HG02588 (cell line): ENCODE data around the gene B3GAT3.
"Not testable (repeated sequence)": the region's sequence is repeated elsewhere in the genome, so short reads cannot be mapped to it uniquely, and the experiment has no call there.

Experiments used
- ATAC-seq: cut with Tn5 transposase; IDR thresholded peaks from one replicate; pipeline ENCODE4 v1.9.1; 2021; ENCODE audit warnings: mild to moderate bottlenecking, moderate library complexity; ENCODE audit not compliant: unreplicated experiment

Gene B3GAT3

GRCh38 chr11:62580959-62581715 is 40.6 kb downstream of the B3GAT3 start:
- no peak for ATAC-seq

GRCh38 chr11:62579252-62579651 is 42.5 kb downstream of the B3GAT3 start:
- no peak for ATAC-seq

- ATAC-seq = no peak
Measured at GRCh38 chr11:62578541-62578940, 43.2 kb downstream of the B3GAT3 start.

GRCh38 chr11:62577046-62577714 is 44.6 kb downstream of the B3GAT3 start:
- no peak for ATAC-seq

GRCh38 chr11:62575837-62576236 is 45.9 kb downstream of the B3GAT3 start:
- no peak for ATAC-seq

- no peak for ATAC-seq
Measured at GRCh38 chr11:62575156-62575555, 46.6 kb downstream of the B3GAT3 start.

- ATAC-seq = peak; percentile 14
Measured at GRCh38 chr11:62574363-62575071, 47.3 kb downstream of the B3GAT3 start.

GRCh38 chr11:62573592-62574362 is 48.0 kb downstream of the B3GAT3 start, which contains the start of gene EEF1G:
EEF1G (minus strand) TSS chr11:62573891; CDS start chr11:62573842, 49 bp downstream.
- peak; percentile 83 for ATAC-seq

- ATAC-seq = no peak
Measured at GRCh38 chr11:62573006-62573591, 48.7 kb downstream of the B3GAT3 start.

GRCh38 chr11:62572431-62572830 is 49.4 kb downstream of the B3GAT3 start:
- no peak for ATAC-seq

- ATAC-seq = not testable (repeated sequence)
Measured at GRCh38 chr11:62571493-62571892, 50.3 kb downstream of the B3GAT3 start.

- ATAC-seq = not testable (repeated sequence)
Measured at GRCh38 chr11:62570903-62571302, 50.9 kb downstream of the B3GAT3 start.

GRCh38 chr11:62569611-62570010 is 52.2 kb downstream of the B3GAT3 start:
- ATAC-seq = no peak

GRCh38 chr11:62567018-62567633 is 54.7 kb downstream of the B3GAT3 start:
- ATAC-seq = no peak

GRCh38 chr11:62566247-62566646 is 55.5 kb downstream of the B3GAT3 start:
- no peak for ATAC-seq
